Fibroblast of pulmonary artery (primary cell): ENCODE results near the gene SPP1.

Experiments used
- DNase-seq: peaks from one replicate; pipeline ENCODE4 v3.0.0-alpha.2; 2010; ENCODE audit warnings: low read depth
- H3K4me3 ChIP-seq: replicated peaks from 2 replicates; pipeline ENCODE4 v1.5.1; 2011; ENCODE audit warnings: low read depth, mild to moderate bottlenecking, control low read depth, low read length, moderate library complexity
- CTCF ChIP-seq: IDR thresholded peaks from 2 replicates; pipeline ENCODE4 v1.5.1; 2011; ENCODE audit warnings: mild to moderate bottlenecking, control low read depth, low read length, inconsistent platforms; ENCODE audit errors: missing control alignments

The SPP1 gene

DNA sequence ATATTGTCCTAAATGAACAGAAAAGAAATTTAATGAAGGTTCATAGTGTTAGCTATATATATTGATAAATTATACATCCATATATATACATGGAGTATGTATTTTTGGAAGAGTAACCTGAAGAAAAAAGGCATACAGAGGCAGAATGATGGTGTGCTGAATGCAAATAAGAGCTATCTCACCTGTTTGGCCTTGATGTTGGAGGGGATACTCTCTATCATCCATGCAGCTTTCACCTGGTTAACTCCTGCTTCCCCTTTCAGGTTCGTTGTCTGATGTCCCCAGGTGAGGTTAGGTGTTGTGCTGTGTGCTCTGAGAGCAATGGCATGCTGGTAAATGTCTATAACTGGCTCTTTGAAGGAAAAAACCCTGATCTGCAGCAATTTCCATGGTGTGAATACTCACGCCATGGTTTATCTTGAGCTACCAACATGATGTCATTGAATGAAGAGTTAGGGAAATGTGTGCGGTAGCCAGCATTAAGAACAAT, 31.8 kb upstream of the SPP1 start:
- no peak for DNase-seq
- no peak for TF ChIP-seq CTCF
- H3K4me3 ChIP-seq, result no peak overlapping the region

GRCh38 chr4:87944967-87945366, 30.5 kb upstream of the SPP1 start:
- no peak overlapping the region for H3K4me3 ChIP-seq
- no peak for DNase-seq
- TF ChIP-seq CTCF, result no peak

GRCh38 chr4:87946766-87947165, 28.7 kb upstream of the SPP1 start:
- no peak overlapping the region for H3K4me3 ChIP-seq
- DNase-seq, result no peak
- no peak for TF ChIP-seq CTCF

DNA sequence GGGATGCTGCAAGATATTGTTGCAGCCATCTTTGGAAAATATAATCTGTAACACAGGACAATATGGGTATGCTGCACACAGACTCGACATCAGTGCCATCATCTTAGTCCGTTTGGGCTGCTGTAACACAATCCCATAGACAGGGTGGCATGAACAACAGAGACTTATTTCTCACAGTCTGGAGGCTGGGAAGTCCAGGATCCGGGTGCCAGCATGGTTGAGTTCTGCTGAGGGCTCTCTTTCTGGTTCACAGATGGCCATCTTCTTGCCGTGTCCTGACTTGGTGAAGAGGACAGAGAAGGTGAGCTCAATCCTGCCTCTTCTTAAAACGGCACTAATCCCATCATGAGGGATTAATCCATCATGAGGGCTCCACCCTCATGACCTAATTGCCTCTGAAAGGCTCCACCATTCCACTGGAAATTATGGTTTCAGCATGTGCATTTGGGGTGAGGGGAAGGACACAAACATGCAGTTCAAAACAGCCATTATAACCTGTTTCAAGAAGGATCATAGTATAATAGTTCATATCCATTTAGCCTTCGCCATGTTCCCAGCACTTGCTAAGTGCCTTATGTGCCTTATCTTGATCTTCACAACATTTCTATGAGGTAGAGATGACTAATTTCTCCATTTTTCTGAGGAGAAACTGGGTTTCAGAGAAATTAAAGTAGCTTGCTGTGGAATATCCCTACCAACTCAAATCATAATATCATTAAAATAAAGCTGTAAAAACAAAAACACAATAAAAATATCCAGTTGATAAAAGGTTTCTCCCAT, 27.9 kb upstream of the SPP1 start:
- no peak overlapping the region for H3K4me3 ChIP-seq
- no peak for DNase-seq
- no peak for TF ChIP-seq CTCF

- H3K4me3 ChIP-seq, result no peak overlapping the region
Observed at GRCh38 chr4:87949961-87950360, 25.6 kb upstream of the SPP1 start.

DNA sequence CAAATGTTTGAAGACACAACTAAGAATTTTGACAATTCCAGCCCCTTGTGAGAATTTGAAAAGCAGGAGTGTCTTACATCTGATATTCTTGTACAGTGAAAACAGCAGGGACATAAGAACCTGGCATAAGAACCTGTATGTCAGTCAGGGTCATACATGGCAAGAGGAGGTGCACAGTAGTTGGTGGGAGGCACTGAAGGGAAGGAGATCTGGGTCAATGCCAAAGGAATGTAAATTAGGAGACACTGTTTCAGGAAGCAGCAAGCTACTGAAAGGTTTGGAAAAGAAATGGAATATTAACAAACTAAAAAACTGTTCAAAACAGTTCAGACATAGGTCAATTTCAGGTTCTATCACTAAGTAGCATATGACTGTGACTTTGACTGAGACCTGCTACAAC, 25.0 kb upstream of the SPP1 start:
- DNase-seq, result no peak
- H3K4me3 ChIP-seq, result no peak overlapping the region
- TF ChIP-seq CTCF, result no peak

More at GRCh38 chr4:87949961-87950360, 25.6 kb upstream of the SPP1 start:
- peak; percentile 34 for DNase-seq
- TF ChIP-seq CTCF, result no peak
